ENCODE data around the gene FCHSD2.
"Not testable (repeated sequence)": the region's sequence is repeated elsewhere in the genome, so short reads cannot be mapped to it uniquely, and the experiment has no call there.

Gene FCHSD2

GRCh38 chr11:73074319-73074718 lies 67.8 kb downstream of the FCHSD2 start:
- CTCF ChIA-PET, result no interaction called here
- peaks cover 0 to 27% (median 11%) of the 10 kb centered on the region in 4 experiments for H3K4me1 ChIP-seq (ENCODE audit: control extremely low read depth in 1 of 4, control insufficient read depth in 4 of 4, insufficient read depth in 4 of 4, low read length in 3 of 4)
- H3K27ac ChIP-seq (ENCODE audit: insufficient read depth in 1 of 2, low read depth in 1 of 2, low read length in 2 of 2, poor library complexity in 1 of 2, severe bottlenecking in 2 of 2), result no peak overlapping the region
- H3K4me3 ChIP-seq (ENCODE audit: control insufficient read depth in 1 of 7, extremely low read depth in 1 of 7, insufficient read depth in 4 of 7, low read depth in 2 of 7, low read length in 6 of 7), result no peak overlapping the region
- POLR2A ChIA-PET, result no interaction called here
- peaks cover 3 to 17% (median 12%) of the 10 kb centered on the region in 4 experiments for H3K36me3 ChIP-seq (ENCODE audit: control insufficient read depth in 4 of 4, insufficient read depth in 4 of 4, low read length in 3 of 4)
- no peak for DNase-seq
- peaks cover 0 to 12% (median 0%) of the 10 kb centered on the region in 5 experiments for H3K9me3 ChIP-seq (ENCODE audit: control extremely low read depth in 1 of 5, control insufficient read depth in 4 of 5, insufficient read depth in 2 of 5, low read depth in 1 of 5, low read length in 4 of 5)
- H3K27me3 ChIP-seq (replicated peaks in 2 of 5; ENCODE audit: control insufficient read depth in 4 of 5, insufficient read depth in 5 of 5, low read length in 4 of 5), result no peaks in the 10 kb centered on the region
- no CpG with 5 or more reads among the region's 1 CpG for WGBS (ENCODE audit: insufficient coverage)

GRCh38 chr11:73072935-73073481 lies 69.1 kb downstream of the FCHSD2 start:
- H3K27me3 ChIP-seq (replicated peaks in 2 of 5; ENCODE audit: control insufficient read depth in 4 of 5, insufficient read depth in 5 of 5, low read length in 4 of 5), result no peaks in the 10 kb centered on the region
- CTCF ChIA-PET, result interaction anchor here (1.4 kb wide), 1 partner anchor 54 kb away, joined by 3 read pairs; no protein-coding TSS in a partner anchor
- 11% methylated on average over 1 of the region's 2 CpGs for WGBS (ENCODE audit: insufficient coverage)
- peaks cover 0 to 27% (median 11%) of the 10 kb centered on the region in 4 experiments for H3K4me1 ChIP-seq (ENCODE audit: control extremely low read depth in 1 of 4, control insufficient read depth in 4 of 4, insufficient read depth in 4 of 4, low read length in 3 of 4)
- POLR2A ChIA-PET, result no interaction called here
- peaks cover 0 to 6% (median 0%) of the 10 kb centered on the region in 5 experiments for H3K9me3 ChIP-seq (ENCODE audit: control extremely low read depth in 1 of 5, control insufficient read depth in 4 of 5, insufficient read depth in 2 of 5, low read depth in 1 of 5, low read length in 4 of 5)
- DNase-seq, result peak; percentile 25 to 79 (median 71)
- H3K36me3 ChIP-seq (ENCODE audit: control insufficient read depth in 4 of 4, insufficient read depth in 4 of 4, low read length in 3 of 4), result peaks cover 0 to 8% (median 5%) of the 10 kb centered on the region in 4 experiments
- peak overlapping the region in 6 of 7 experiments; percentile 2 to 68 (median 27) for H3K4me3 ChIP-seq (ENCODE audit: control insufficient read depth in 1 of 7, extremely low read depth in 1 of 7, insufficient read depth in 4 of 7, low read depth in 2 of 7, low read length in 6 of 7)
- H3K27ac ChIP-seq (ENCODE audit: insufficient read depth in 1 of 2, low read depth in 1 of 2, low read length in 2 of 2, poor library complexity in 1 of 2, severe bottlenecking in 2 of 2), result peak overlapping the region; percentile 17 to 74

DNA sequence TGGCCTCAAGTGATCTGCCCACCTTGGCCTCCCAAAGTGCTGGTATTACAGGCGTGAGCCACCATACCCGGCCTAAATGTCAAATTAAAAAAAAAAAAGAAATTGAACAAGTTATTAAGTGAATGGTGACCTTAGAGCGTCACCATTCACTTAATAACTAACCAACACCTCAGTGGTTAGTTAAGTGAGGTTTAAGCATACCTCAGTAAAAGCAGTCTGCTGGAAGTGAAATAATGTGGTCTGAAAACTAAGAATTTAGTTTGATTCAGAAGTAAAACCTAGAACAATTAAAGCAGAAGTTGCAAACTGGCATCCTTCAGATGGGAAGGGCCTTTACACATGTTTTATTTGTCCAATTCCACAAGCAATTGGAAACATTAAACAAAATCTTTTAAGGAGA lies 71.5 kb downstream of the FCHSD2 start:
- POLR2A ChIA-PET, result no interaction called here
- CTCF ChIA-PET, result no interaction called here

GRCh38 chr11:73061857-73062424 lies 80.2 kb downstream of the FCHSD2 start:
- CTCF ChIA-PET, result interaction anchor here (1.3 kb wide), 1 partner anchor 14 kb away, joined by 3 read pairs; no protein-coding TSS in a partner anchor
- H3K27ac ChIP-seq (ENCODE audit: insufficient read depth in 1 of 2, low read depth in 1 of 2, low read length in 2 of 2, poor library complexity in 1 of 2, severe bottlenecking in 2 of 2); H3K36me3 ChIP-seq (ENCODE audit: control insufficient read depth in 4 of 4, insufficient read depth in 4 of 4, low read length in 3 of 4); H3K9me3 ChIP-seq (ENCODE audit: control extremely low read depth in 1 of 5, control insufficient read depth in 4 of 5, insufficient read depth in 2 of 5, low read depth in 1 of 5, low read length in 4 of 5); H3K4me3 ChIP-seq (ENCODE audit: control insufficient read depth in 1 of 7, extremely low read depth in 1 of 7, insufficient read depth in 4 of 7, low read depth in 2 of 7, low read length in 6 of 7); POLR2A ChIA-PET; H3K27me3 ChIP-seq (replicated peaks in 2 of 5; ENCODE audit: control insufficient read depth in 4 of 5, insufficient read depth in 5 of 5, low read length in 4 of 5); H3K4me1 ChIP-seq (ENCODE audit: control extremely low read depth in 1 of 4, control insufficient read depth in 4 of 4, insufficient read depth in 4 of 4, low read length in 3 of 4); DNase-seq: not testable (repeated sequence)
- 100% methylated on average over 3 of the region's 3 CpGs for WGBS (ENCODE audit: insufficient coverage)

More for the DNA sequence above, 71.5 kb downstream of the FCHSD2 start:
- no CpG with 5 or more reads among the region's 3 CpGs for WGBS (ENCODE audit: insufficient coverage)
- Histone ChIP-seq H3K4me3 (ENCODE audit: control insufficient read depth in 1 of 7, extremely low read depth in 1 of 7, insufficient read depth in 4 of 7, low read depth in 2 of 7, low read length in 6 of 7) (no peak overlapping the region), H3K27me3 (replicated peaks in 2 of 5; ENCODE audit: control insufficient read depth in 4 of 5, insufficient read depth in 5 of 5, low read length in 4 of 5) (no peaks in the 10 kb centered on the region), H3K27ac (ENCODE audit: insufficient read depth in 1 of 2, low read depth in 1 of 2, low read length in 2 of 2, poor library complexity in 1 of 2, severe bottlenecking in 2 of 2) (no peak overlapping the region), H3K9me3 (ENCODE audit: control extremely low read depth in 1 of 5, control insufficient read depth in 4 of 5, insufficient read depth in 2 of 5, low read depth in 1 of 5, low read length in 4 of 5) (peaks cover 0 to 2% (median 0%) of the 10 kb centered on the region in 5 experiments), H3K36me3 (ENCODE audit: control insufficient read depth in 4 of 4, insufficient read depth in 4 of 4, low read length in 3 of 4) (no peaks in the 10 kb centered on the region), H3K4me1 (ENCODE audit: control extremely low read depth in 1 of 4, control insufficient read depth in 4 of 4, insufficient read depth in 4 of 4, low read length in 3 of 4) (peaks cover 0 to 27% (median 11%) of the 10 kb centered on the region in 4 experiments)
- peak in 1 of 3 donors; percentile 26 for DNase-seq

- H3K27me3 ChIP-seq (replicated peaks in 2 of 5; ENCODE audit: control insufficient read depth in 4 of 5, insufficient read depth in 5 of 5, low read length in 4 of 5); H3K4me1 ChIP-seq (ENCODE audit: control extremely low read depth in 1 of 4, control insufficient read depth in 4 of 4, insufficient read depth in 4 of 4, low read length in 3 of 4); H3K36me3 ChIP-seq (ENCODE audit: control insufficient read depth in 4 of 4, insufficient read depth in 4 of 4, low read length in 3 of 4); H3K9me3 ChIP-seq (ENCODE audit: control extremely low read depth in 1 of 5, control insufficient read depth in 4 of 5, insufficient read depth in 2 of 5, low read depth in 1 of 5, low read length in 4 of 5); H3K27ac ChIP-seq (ENCODE audit: insufficient read depth in 1 of 2, low read depth in 1 of 2, low read length in 2 of 2, poor library complexity in 1 of 2, severe bottlenecking in 2 of 2); H3K4me3 ChIP-seq (ENCODE audit: control insufficient read depth in 1 of 7, extremely low read depth in 1 of 7, insufficient read depth in 4 of 7, low read depth in 2 of 7, low read length in 6 of 7); POLR2A ChIA-PET; DNase-seq: not testable (repeated sequence)
- CTCF ChIA-PET, result interaction anchor here (1.3 kb wide), 1 partner anchor 14 kb away, joined by 3 read pairs; no protein-coding TSS in a partner anchor
- 100% methylated on average over 7 of the region's 10 CpGs for WGBS (ENCODE audit: insufficient coverage)
Measured at GRCh38 chr11:73061434-73061833, 80.7 kb downstream of the FCHSD2 start.

GRCh38 chr11:73059915-73060314 lies 82.2 kb downstream of the FCHSD2 start:
- no peaks in the 10 kb centered on the region for H3K9me3 ChIP-seq (ENCODE audit: control extremely low read depth in 1 of 5, control insufficient read depth in 4 of 5, insufficient read depth in 2 of 5, low read depth in 1 of 5, low read length in 4 of 5)
- no peak for DNase-seq
- ChIA-PET CTCF (no interaction called here), POLR2A (no interaction called here)
- peaks cover under 1 to 7% (median 4%) of the 10 kb centered on the region in 4 experiments for H3K36me3 ChIP-seq (ENCODE audit: control insufficient read depth in 4 of 4, insufficient read depth in 4 of 4, low read length in 3 of 4)
- no CpG with 5 or more reads among the region's 1 CpG for WGBS (ENCODE audit: insufficient coverage)
- H3K4me3 ChIP-seq (ENCODE audit: control insufficient read depth in 1 of 7, extremely low read depth in 1 of 7, insufficient read depth in 4 of 7, low read depth in 2 of 7, low read length in 6 of 7), result no peak overlapping the region
- no peaks in the 10 kb centered on the region for H3K4me1 ChIP-seq (ENCODE audit: control extremely low read depth in 1 of 4, control insufficient read depth in 4 of 4, insufficient read depth in 4 of 4, low read length in 3 of 4)
- no peak overlapping the region for H3K27ac ChIP-seq (ENCODE audit: insufficient read depth in 1 of 2, low read depth in 1 of 2, low read length in 2 of 2, poor library complexity in 1 of 2, severe bottlenecking in 2 of 2)
- no peaks in the 10 kb centered on the region for H3K27me3 ChIP-seq (replicated peaks in 2 of 5; ENCODE audit: control insufficient read depth in 4 of 5, insufficient read depth in 5 of 5, low read length in 4 of 5)

- WGBS (ENCODE audit: insufficient coverage), result no CpG with 5 or more reads among the region's 4 CpGs
- Histone ChIP-seq H3K4me3 (ENCODE audit: control insufficient read depth in 1 of 7, extremely low read depth in 1 of 7, insufficient read depth in 4 of 7, low read depth in 2 of 7, low read length in 6 of 7) (no peak overlapping the region), H3K9me3 (ENCODE audit: control extremely low read depth in 1 of 5, control insufficient read depth in 4 of 5, insufficient read depth in 2 of 5, low read depth in 1 of 5, low read length in 4 of 5) (no peaks in the 10 kb centered on the region), H3K4me1 (ENCODE audit: control extremely low read depth in 1 of 4, control insufficient read depth in 4 of 4, insufficient read depth in 4 of 4, low read length in 3 of 4) (no peaks in the 10 kb centered on the region), H3K27me3 (replicated peaks in 2 of 5; ENCODE audit: control insufficient read depth in 4 of 5, insufficient read depth in 5 of 5, low read length in 4 of 5) (no peaks in the 10 kb centered on the region), H3K36me3 (ENCODE audit: control insufficient read depth in 4 of 4, insufficient read depth in 4 of 4, low read length in 3 of 4) (peaks cover 3 to 7% (median 4%) of the 10 kb centered on the region in 4 experiments), H3K27ac (ENCODE audit: insufficient read depth in 1 of 2, low read depth in 1 of 2, low read length in 2 of 2, poor library complexity in 1 of 2, severe bottlenecking in 2 of 2) (no peak overlapping the region)
- no peak for DNase-seq
- ChIA-PET CTCF (interaction anchor here (1.2 kb wide), 1 partner anchor 10 kb away, joined by 4 read pairs; no protein-coding TSS in a partner anchor), POLR2A (no interaction called here)
Measured at GRCh38 chr11:73058989-73059674, 83.0 kb downstream of the FCHSD2 start.

Data from common myeloid progenitor, CD34-positive (primary cell).